HuH-7 (cell line): Measurements from ENCODE around the gene NXT2.
"Not testable (repeated sequence)": the region's sequence is repeated elsewhere in the genome, so short reads cannot be mapped to it uniquely, and the experiment has no call there.

Experiments used
- DNase-seq: peaks from one replicate; pipeline ENCODE4 v3.0.0; 2011; ENCODE audit warnings: low spot score

The NXT2 gene

GRCh38 chrX:109536439-109537323, at the start of gene NXT2:
TSS of gene NXT2 (plus strand) at chrX:109536844. CDS start at chrX:109537007, 163 bp downstream.
- peak; percentile 75 for DNase-seq

- DNase-seq: no peak
Observed at GRCh38 chrX:109487640-109488039, 49.0 kb upstream of the NXT2 start.

GRCh38 chrX:109489174-109489573, 47.5 kb upstream of the NXT2 start:
- no peak for DNase-seq

- DNase-seq: no peak
Observed at GRCh38 chrX:109498434-109498833, 38.2 kb upstream of the NXT2 start.

DNA sequence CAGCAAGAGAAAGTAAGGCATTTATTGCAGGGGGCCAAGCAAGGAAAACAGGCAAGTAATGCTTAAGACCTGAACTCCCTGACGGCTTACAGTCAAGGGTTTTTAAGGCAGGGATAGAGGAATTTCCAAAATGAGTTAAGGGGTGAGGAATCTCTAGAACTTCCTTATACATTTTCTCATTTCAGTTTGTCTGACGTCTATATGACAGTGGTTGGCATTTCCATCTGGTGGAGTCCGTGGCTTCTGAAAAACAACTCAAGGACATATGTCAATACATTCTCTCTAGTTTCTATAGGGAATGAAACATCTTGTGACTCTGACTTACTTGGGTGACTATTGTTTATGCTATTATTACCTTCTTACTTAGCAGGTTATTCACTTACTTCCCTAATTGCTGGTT, 35.5 kb upstream of the NXT2 start:
- DNase-seq: no peak

DNA sequence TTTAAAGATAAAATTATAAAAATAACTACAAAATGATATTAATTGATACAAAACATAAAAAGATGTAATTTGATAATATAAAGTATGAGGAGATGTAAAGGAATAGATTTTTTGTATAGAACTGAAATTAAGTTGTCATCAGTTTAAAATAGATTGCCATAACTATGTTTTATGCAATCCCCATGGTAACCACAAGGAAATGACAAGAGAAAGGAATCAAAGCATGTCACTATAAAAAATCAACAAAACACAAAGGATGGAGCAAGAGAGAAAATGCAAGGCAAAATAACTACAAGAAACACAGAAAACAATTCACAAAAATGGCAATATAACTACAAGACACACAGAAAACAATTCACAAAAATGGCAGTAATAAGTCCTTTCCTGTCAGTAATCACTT, 27.7 kb upstream of the NXT2 start:
- no peak for DNase-seq

DNA sequence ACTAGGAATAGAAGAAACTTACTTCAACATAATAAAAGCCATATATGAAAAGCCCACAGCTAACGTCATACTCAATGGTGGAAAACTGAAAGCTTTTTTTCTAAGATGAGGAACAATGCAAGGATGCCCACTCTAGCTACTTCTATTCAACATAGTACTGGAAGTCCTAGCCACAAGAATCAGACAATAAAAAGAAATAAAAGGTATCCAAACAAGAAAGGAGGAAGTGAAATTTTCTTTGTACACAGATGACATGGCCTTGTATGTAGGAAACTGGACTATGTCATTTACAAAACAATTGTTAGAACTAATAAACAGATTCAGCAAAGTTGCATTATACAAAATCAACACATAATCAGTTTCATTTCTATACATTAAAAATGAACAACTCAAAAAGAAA, 25.5 kb upstream of the NXT2 start:
- no peak for DNase-seq

GRCh38 chrX:109519001-109519400, 17.6 kb upstream of the NXT2 start:
- no peak for DNase-seq

DNA sequence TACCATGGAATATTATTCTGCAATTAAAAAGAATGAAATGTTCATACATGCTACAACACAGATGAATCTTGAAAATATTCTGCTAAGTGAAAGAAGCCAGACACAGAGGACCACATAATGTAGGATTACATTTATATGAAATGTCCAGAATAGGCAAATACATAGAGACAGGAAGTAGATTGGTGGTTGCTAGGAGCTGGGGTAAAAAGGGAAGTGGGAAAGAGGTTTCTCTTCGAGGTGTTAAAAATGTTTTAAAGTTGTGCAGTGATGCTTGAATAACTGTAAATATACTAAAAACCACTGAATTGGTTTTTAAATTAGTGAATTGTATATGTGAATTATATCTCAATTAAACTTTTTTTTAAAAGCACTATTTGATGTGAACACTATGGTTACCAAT, 3.6 kb upstream of the NXT2 start:
- DNase-seq: no peak

DNA sequence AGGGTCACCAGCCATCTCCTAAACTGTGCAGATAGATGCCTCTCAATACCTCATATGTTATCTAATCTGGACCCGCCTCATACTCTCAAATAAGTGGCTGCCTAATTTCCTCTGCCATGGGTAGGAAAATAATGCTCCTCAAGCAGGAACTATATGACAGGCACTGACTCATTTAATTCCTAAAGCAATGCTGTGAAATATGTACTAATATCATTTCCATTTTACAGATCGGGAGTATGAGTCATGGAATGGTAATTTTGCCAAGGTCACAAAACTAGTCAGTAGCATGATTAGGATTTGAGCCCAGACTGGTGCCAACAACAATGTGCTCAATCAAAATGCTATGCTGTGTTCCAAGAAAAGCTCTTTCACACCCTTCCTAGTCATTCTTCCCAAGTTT, 3.0 kb upstream of the NXT2 start:
- no peak for DNase-seq

DNA sequence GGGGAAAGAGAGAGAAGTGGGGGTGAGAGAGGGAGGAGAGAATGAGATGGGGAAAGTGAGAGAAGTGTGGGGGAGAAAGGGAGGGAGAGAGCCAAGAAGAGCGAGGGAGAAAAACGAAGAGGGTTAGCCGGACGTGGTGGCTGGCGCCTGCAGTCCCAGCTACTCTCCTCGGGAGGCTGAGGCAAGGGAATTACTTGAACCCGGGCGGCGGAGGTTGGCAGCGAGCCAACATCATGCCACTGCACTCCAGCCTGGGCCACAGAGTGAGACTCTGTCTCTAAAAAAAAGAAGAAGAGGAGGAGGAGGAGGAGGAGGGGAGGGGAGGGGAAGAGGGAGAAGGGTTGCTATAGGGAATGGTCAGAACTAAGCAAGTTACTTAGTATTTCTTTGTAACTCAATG, 1.7 kb upstream of the NXT2 start:
- no peak for DNase-seq

- no peak for DNase-seq
Observed at GRCh38 chrX:109535578-109535977, 1.1 kb upstream of the NXT2 start.

GRCh38 chrX:109537324-109537665, 651 bp downstream of the NXT2 start:
- peak; percentile 8 for DNase-seq

- not testable (repeated sequence) for DNase-seq
Observed at GRCh38 chrX:109539007-109539406, 2.4 kb downstream of the NXT2 start.

GRCh38 chrX:109553862-109554261, 17.2 kb downstream of the NXT2 start:
- no peak for DNase-seq

GRCh38 chrX:109576083-109576482, 39.4 kb downstream of the NXT2 start:
- DNase-seq: not testable (repeated sequence)

GRCh38 chrX:109577055-109577454, 40.4 kb downstream of the NXT2 start:
- no peak for DNase-seq

GRCh38 chrX:109578916-109579315, 42.3 kb downstream of the NXT2 start:
- no peak for DNase-seq

- no peak for DNase-seq
Observed at GRCh38 chrX:109585488-109585887, 48.8 kb downstream of the NXT2 start.

- no peak for DNase-seq
Observed at GRCh38 chrX:109590176-109590575, 53.5 kb downstream of the NXT2 start.
